ENCODE measurements around the gene SPATA31A7. TPM values are rescaled to one million over a fixed set of nuclear protein-coding genes. Genes with fewer than 3 reads are reported as not detected.
"Not testable (repeated sequence)": the region's sequence is repeated elsewhere in the genome, so short reads cannot be mapped to it uniquely, and the experiment has no call there.

The SPATA31A7 gene
- total RNA-seq = not detected in 2 replicates

GRCh38 chr9:61189736-61190135 lies at the start of gene SPATA31A7:
SPATA31A7 (plus strand) TSS chr9:61190036; CDS start chr9:61190065, 29 bp downstream.
- DNase-seq (ENCODE audit: low read depth); H3K4me3 ChIP-seq (ENCODE audit: low read depth, low read length): not testable (repeated sequence)

GRCh38 chr9:61226438-61226837 lies 36.6 kb downstream of the SPATA31A7 start:
- not testable (repeated sequence) for H3K4me3 ChIP-seq (ENCODE audit: low read depth, low read length); DNase-seq (ENCODE audit: low read depth)

Data from epithelial cell of proximal tubule (primary cell).